K562 (cell line): ENCODE results near the gene MED14. TPM values are rescaled to one million over a fixed set of nuclear protein-coding genes. Genes with fewer than 3 reads are reported as not detected.
A peak's percentile ranks its signal among the peaks of the same experiment; 100 is the strongest.

Experiments used
- ATAC-seq: fragments of 200-7000 bp; cut with Tn5 transposase; 3 replicates; pipeline ENCODE4 v1.9.1; 2020; ENCODE audit warnings: moderate library complexity
- BruUV-seq: library from RNA; stranded (reverse); fragments of 400-500 nt; replicated peaks from 2 replicates; lab custom pipeline; 2021; lab: Mats Ljungman, UMichigan
- CTCF ChIA-PET: fragments of 300-600 bp; formaldehyde crosslinking; extraction: SDS; loops from one replicate; lab custom pipeline; 2021; ENCODE audit warnings: low intra/inter-chr PET ratio; lab: Yijun Ruan, JAX
- POLR2A ChIA-PET: fragments of 300-600, 350-650 bp; sonication (Branson Sonifier 250); formaldehyde crosslinking; extraction: SDS; loops from one replicate; lab custom pipeline; 2021; ENCODE audit warnings: antibody characterized with exemption, inconsistent platforms; lab: Yijun Ruan, JAX
- DNase-seq, 4 experiments: peaks; one replicate each; pipeline versions ENCODE4 v3.0.0 to v3.0.0-alpha.2; 2011 to 2018; ENCODE audit warnings: low spot score in 3 of 4, mixed read lengths in 3 of 4; ENCODE audit errors: extremely low read depth in 1 of 4
- FAIRE-seq: peaks from 2 replicates; lab custom pipeline; 2011; peaks lifted over from hg19 to GRCh38; lab: Jason Lieb, UNC
- H2AFZ ChIP-seq: 2 replicates; pipeline ENCODE4 v1.6.0; 2011; ENCODE audit warnings: low read depth, low read length, control low read depth, inconsistent platforms
- H3K27ac ChIP-seq: fragments of 200-600 bp; 3 replicates; pipeline ENCODE4 v1.8.0; 2011; ENCODE audit warnings: low read depth, mild to moderate bottlenecking, control low read depth, inconsistent platforms, low read length, moderate library complexity, mixed read lengths; ENCODE audit errors: extremely low read depth
- H3K27me3 ChIP-seq, 2 experiments: fragments of 300-600 bp in 1 of 2; 2 replicates in 1 of 2; 3 replicates in 1 of 2; pipeline versions ENCODE4 v1.6.0 to v1.8.0; 2011; ENCODE audit warnings: inconsistent platforms in 2 of 2, low read length in 2 of 2, mild to moderate bottlenecking in 1 of 2, mixed read lengths in 1 of 2, moderate library complexity in 1 of 2; ENCODE audit not compliant: control insufficient read depth in 2 of 2, insufficient read depth in 2 of 2
- H3K36me3 ChIP-seq: fragments of 300-600 bp; 3 replicates; pipeline ENCODE4 v1.8.0; 2011; ENCODE audit warnings: mild to moderate bottlenecking, low read length, inconsistent platforms; ENCODE audit not compliant: control insufficient read depth, insufficient read depth
- H3K4me1 ChIP-seq, 2 experiments: fragments of 200-600 bp in 1 of 2; replicated peaks in 1 of 2; 2 replicates in 1 of 2; 3 replicates in 1 of 2; pipeline versions ENCODE4 v1.5.1 to v1.8.0; 2011; ENCODE audit warnings: inconsistent platforms in 2 of 2, low read length in 2 of 2, mild to moderate bottlenecking in 1 of 2, mixed read lengths in 1 of 2, moderate library complexity in 1 of 2; ENCODE audit not compliant: control insufficient read depth in 2 of 2, insufficient read depth in 2 of 2
- H3K4me2 ChIP-seq: 2 replicates; pipeline ENCODE4 v1.6.1; 2011; ENCODE audit warnings: low read length, control low read depth, inconsistent platforms, mixed read lengths; ENCODE audit not compliant: insufficient read depth
- H3K4me3 ChIP-seq: fragments of 200-600 bp; sonication (generic), shearing (Covaris generic); 2 replicates; pipeline ENCODE4 v1.5.1; 2016; ENCODE audit warnings: control low read depth, inconsistent platforms
- H3K79me2 ChIP-seq: fragments of 200-600 bp; 3 replicates; pipeline ENCODE4 v1.8.0; 2011; ENCODE audit warnings: low read length, inconsistent platforms; ENCODE audit not compliant: control insufficient read depth, insufficient read depth
- H3K9ac ChIP-seq, 2 experiments: 2 replicates each; pipeline versions ENCODE4 v1.6.0 to v1.6.1; 2011; ENCODE audit warnings: low read depth in 2 of 2, low read length in 2 of 2, control low read depth in 1 of 2, inconsistent platforms in 1 of 2, mild to moderate bottlenecking in 1 of 2, mixed read lengths in 1 of 2; ENCODE audit not compliant: insufficient read depth in 1 of 2
- H3K9me1 ChIP-seq: one replicate; pipeline ENCODE4 v1.6.0; 2011; ENCODE audit warnings: inconsistent platforms, mild to moderate bottlenecking, low read length, moderate library complexity; ENCODE audit not compliant: control insufficient read depth, insufficient read depth
- H3K9me3 ChIP-seq: replicated peaks from 2 replicates; pipeline ENCODE4 v1.5.1; 2011; ENCODE audit warnings: low read depth, low read length, inconsistent platforms; ENCODE audit not compliant: control insufficient read depth, insufficient read depth
- H4K20me1 ChIP-seq: replicated peaks from 2 replicates; pipeline ENCODE4 v1.6.1; 2011; ENCODE audit warnings: low read length, inconsistent platforms, mixed read lengths; ENCODE audit not compliant: control insufficient read depth, insufficient read depth
- BCOR ChIP-seq: fragments of 450-650 bp; IDR thresholded peaks from 2 replicates; pipeline ENCODE4 v1.6.1; 2016
- CEBPB ChIP-seq: fragments of 450-650 bp; IDR thresholded peaks from 2 replicates; pipeline ENCODE4 v1.6.1; 2016; ENCODE audit warnings: missing genetic modification characterization, missing compliant biosample characterization
- CEBPG ChIP-seq, 3 experiments: fragments of 200-800 bp in 1 of 3; sonication (Bioruptor generic) in 1 of 3; sonication (generic) in 1 of 3; formaldehyde crosslinking in 1 of 3; IDR thresholded peaks in 2 of 3; conservative IDR thresholded peaks in 1 of 3; 2 replicates each; pipeline versions ENCODE4 v1.6.1 to v1.8.0; 2016 to 2022; ENCODE audit warnings: missing compliant biosample characterization in 2 of 3, missing genetic modification characterization in 2 of 3, mild to moderate bottlenecking in 1 of 3, missing genetic modification reagents in 1 of 3
- CHD4 ChIP-seq: fragments of 200-600 bp; sonication (generic); IDR thresholded peaks from 3 replicates; pipeline ENCODE4 v1.6.1; 2012; ENCODE audit warnings: low read depth, mild to moderate bottlenecking, mixed read lengths, low read length, inconsistent platforms; ENCODE audit not compliant: insufficient read depth, insufficient replicate concordance, poor library complexity, severe bottlenecking
- CTCF ChIP-seq, 3 experiments: IDR thresholded peaks in 2 of 3; conservative IDR thresholded peaks in 1 of 3; 2 replicates each; pipeline ENCODE4 v1.5.1; 2011 to 2012; ENCODE audit warnings: low read length in 3 of 3, mild to moderate bottlenecking in 3 of 3, control low read depth in 2 of 3, improper control_type of control experiment in 1 of 3, inconsistent platforms in 1 of 3, low read depth in 1 of 3, mixed read lengths in 1 of 3, moderate library complexity in 1 of 3; ENCODE audit not compliant: insufficient read depth in 2 of 3
- KLF16 ChIP-seq: IDR thresholded peaks from 2 replicates; pipeline ENCODE4 v1.6.1; 2016; ENCODE audit warnings: antibody characterized with exemption
- NCOR1 ChIP-seq: fragments of 450-650 bp; IDR thresholded peaks from 2 replicates; pipeline ENCODE4 v1.6.1; 2016; ENCODE audit warnings: mild to moderate bottlenecking, moderate library complexity
- SUPT5H ChIP-seq: fragments of 450-650 bp; IDR thresholded peaks from 2 replicates; pipeline ENCODE4 v1.6.1; 2016
- ZNF212 ChIP-seq: fragments of 450-650 bp; formaldehyde crosslinking; IDR thresholded peaks from 2 replicates; pipeline ENCODE4 v1.4.0; 2020; ENCODE audit warnings: mild to moderate bottlenecking
- WGBS: fragments of 100-300 bp; shearing (Covaris generic); methylation state at CpG from one replicate; pipeline ENCODE4 v1.1.6; 2016; ENCODE audit warnings: low coverage, mixed read lengths; ENCODE audit not compliant: insufficient coverage; ENCODE audit errors: missing lambda C conversion rate; 5-methylcytosine and 5-hydroxymethylcytosine counted together
- in situ Hi-C: fragments of 300-500 bp; cut with MboI; formaldehyde crosslinking; loops from 4 replicates; pipeline ENCODE4 v1.15.0; 2018; ENCODE audit warnings: inconsistent platforms, mixed read lengths
- intact Hi-C: fragments of 100-400 bp; cut with micrococcal nuclease; formaldehyde crosslinking; loops from 2 replicates; pipeline ENCODE4 v1.14.2; 2022
- polyA plus RNA-seq, 8 experiments: library from polyadenylated mRNA; depleted of rRNA in 4 of 8; stranded (reverse) in 5 of 8; unstranded in 3 of 8; fragments of >200 nt; fragmentation: Nextera tagmentation in 2 of 8; fragmentation: Illumina TruSeq in 1 of 8; extraction: Ambion mirVana in 2 of 8; extraction: Trizol in 1 of 8; gene quantifications; 2 replicates each; pipeline versions ENCODE4 v1.2.1 to v1.2.3, GENCODE V29; 2011 to 2014; ENCODE audit warnings: inconsistent platforms in 1 of 8, missing spikeins in 1 of 8
- total RNA-seq, 7 experiments: library from RNA; depleted of rRNA in 6 of 7; stranded (reverse); fragments of >200 nt in 6 of 7; fragmentation: Illumina TruSeq in 2 of 7; extraction: Trizol in 2 of 7; gene quantifications; 2 replicates each; pipeline versions ENCODE4 v1.2.1 to v1.2.3, GENCODE V29; 2011 to 2021; ENCODE audit warnings: low replicate concordance in 1 of 7

The MED14 gene
- total and polyA plus RNA-seq, 9 of the 15 experiments (the other 6 are each of a cell fraction or from before 2014, with no cell fraction given), result 9.2 to 35.3 (median 18.7) TPM

- no peaks in the 10 kb centered on the region for H3K79me2 ChIP-seq
- 90% methylated on average over 5 of the region's 5 CpGs for WGBS
- DNase-seq (no peak), ATAC-seq (no peak), FAIRE-seq (no peak)
- no peak overlapping the region for H2AFZ ChIP-seq
- no peaks in the 10 kb centered on the region for H4K20me1 ChIP-seq
- no peak overlapping the region for H3K9ac ChIP-seq
- in situ Hi-C loops (no loop called here), intact Hi-C loops (no loop called here)
- ChIA-PET POLR2A (interaction anchor here (1.1 kb wide), 1 partner anchor 57 kb away, joined by 5 read pairs; no protein-coding TSS in a partner anchor), CTCF (no interaction called here)
- no TSS peak for BruUV-seq
- no peaks in the 10 kb centered on the region for H3K9me3 ChIP-seq
- no peaks in the 10 kb centered on the region for H3K9me1 ChIP-seq
- peaks cover 41% of the 10 kb centered on the region; the same call in 2 of the 3 replicates for H3K36me3 ChIP-seq
- no peaks in the 10 kb centered on the region for H3K4me1 ChIP-seq
- H3K4me3 ChIP-seq, result no peak overlapping the region
- H3K4me2 ChIP-seq, result no peak overlapping the region
- H3K27ac ChIP-seq, result no peak overlapping the region
- no peaks in the 10 kb centered on the region for H3K27me3 ChIP-seq
- no peak for TF ChIP-seq CEBPG (CRISPR knock-in tag; IDR thresholded peaks at IDR 0.05)
- 0 out of 4 replicates have a peak, but pooled peaks have one; percentile 22 to 26 for TF ChIP-seq CEBPG (tag; conservative IDR thresholded peaks at IDR 0.05 in 1 of 2, IDR thresholded peaks at IDR 0.05 in 1 of 2)
- TF ChIP-seq KLF16, result no peak
- no peak for TF ChIP-seq CTCF (IDR thresholded peaks at IDR 0.05 in 2 of 3, conservative IDR thresholded peaks at IDR 0.05 in 1 of 3; ENCODE audit: insufficient read depth in 2 of 3, low read depth in 1 of 3, low read length in 3 of 3)
- TF ChIP-seq NCOR1, result no peak
- TF ChIP-seq CHD4, result no peak
- TF ChIP-seq SUPT5H, result no peak
- TF ChIP-seq BCOR, result no peak
- TF ChIP-seq CEBPB (tag), result 0 out of 2 replicates have a peak, but pooled peaks have one; percentile 47
- no peak for TF ChIP-seq ZNF212
- TF ChIP-seq, all 486 proteins: peak for 2
Measured at GRCh38 chrX:40628506-40628905, 106.8 kb downstream of the MED14 start.
